GM18526 (cell line): ENCODE measurements around the gene FDX2.

Experiments used
- POLR2A ChIP-seq: IDR thresholded peaks from 3 replicates; pipeline ENCODE4 v1.6.1; 2011; ENCODE audit not compliant: insufficient read length; ENCODE audit errors: extremely low read depth

Gene FDX2

DNA sequence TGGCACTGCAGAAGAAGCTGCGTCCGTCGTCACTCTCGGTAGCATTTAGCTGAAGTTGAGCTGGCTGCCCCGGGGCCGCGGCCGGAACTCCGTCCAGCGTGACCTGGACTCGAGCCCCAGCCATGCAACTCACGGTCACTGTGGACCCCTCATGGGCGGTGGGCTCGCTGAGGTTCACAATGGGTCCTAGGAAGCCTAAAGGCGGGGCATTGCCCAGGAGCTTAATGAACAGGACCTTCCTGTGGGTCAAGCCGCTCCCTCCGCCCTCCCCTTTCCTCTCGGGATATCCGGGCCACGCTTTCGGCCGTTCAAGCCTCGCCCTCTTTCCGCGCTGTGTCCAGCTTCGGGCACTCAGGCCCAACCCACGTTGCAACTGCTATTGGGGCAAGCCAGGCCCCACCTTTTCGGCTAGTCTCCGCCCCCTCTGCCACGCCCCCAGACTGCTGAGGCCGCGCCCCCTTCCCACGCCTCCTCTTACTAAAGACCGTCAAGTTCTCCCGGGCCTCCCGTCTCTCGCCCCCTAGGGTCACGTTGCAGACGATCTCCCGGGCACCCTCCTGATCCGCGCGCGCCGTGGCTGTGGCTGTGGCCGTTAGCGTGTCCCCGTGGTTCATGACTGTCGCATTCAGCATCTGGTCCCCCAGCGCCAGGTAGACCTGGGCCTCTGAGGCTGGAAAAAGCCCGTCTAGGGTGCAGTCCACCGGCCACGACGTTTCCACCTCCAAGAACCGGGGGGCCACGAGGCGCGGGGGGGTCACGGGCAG is 19.0 kb upstream of the FDX2 start:
- no peak for TF ChIP-seq POLR2A

DNA sequence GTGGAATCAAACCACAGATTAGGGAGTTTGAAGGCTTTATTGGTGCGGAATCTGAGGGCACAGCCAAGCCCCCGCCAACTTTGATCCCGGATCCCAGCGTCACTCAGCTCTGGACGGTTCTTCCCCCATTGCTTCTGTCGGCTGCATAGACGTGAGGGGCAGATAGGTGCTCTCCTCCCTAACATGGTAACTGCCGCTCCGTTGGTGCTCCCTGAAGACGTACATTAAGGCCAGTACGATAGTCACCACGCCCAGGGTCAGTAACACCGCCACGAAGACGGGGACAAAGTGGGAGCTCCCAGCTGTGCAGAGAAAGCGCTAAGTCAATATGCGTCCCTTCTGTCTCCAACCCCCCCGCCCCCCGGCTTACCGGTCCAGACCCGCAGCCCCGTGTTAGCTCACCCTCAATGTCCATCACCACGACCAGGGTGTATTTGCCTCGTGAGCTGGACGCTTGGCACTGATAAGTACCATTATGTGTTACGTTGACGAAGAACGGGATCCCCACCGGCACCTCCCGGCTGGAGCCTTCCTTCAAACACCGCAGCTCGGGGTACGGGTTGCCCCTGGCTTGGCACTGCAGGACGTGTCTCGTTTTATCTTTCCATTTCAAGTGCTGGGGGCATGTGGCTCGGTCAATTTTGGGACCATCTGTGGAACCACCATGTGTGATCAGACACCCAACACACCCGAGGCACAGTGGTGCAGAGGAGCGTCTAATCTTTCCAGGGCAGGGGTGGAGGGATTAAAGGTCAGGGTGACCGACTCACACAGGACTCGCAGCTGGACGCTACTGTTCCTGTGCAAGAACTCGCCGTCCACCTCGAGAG is 18.2 kb upstream of the FDX2 start:
- no peak for TF ChIP-seq POLR2A

DNA sequence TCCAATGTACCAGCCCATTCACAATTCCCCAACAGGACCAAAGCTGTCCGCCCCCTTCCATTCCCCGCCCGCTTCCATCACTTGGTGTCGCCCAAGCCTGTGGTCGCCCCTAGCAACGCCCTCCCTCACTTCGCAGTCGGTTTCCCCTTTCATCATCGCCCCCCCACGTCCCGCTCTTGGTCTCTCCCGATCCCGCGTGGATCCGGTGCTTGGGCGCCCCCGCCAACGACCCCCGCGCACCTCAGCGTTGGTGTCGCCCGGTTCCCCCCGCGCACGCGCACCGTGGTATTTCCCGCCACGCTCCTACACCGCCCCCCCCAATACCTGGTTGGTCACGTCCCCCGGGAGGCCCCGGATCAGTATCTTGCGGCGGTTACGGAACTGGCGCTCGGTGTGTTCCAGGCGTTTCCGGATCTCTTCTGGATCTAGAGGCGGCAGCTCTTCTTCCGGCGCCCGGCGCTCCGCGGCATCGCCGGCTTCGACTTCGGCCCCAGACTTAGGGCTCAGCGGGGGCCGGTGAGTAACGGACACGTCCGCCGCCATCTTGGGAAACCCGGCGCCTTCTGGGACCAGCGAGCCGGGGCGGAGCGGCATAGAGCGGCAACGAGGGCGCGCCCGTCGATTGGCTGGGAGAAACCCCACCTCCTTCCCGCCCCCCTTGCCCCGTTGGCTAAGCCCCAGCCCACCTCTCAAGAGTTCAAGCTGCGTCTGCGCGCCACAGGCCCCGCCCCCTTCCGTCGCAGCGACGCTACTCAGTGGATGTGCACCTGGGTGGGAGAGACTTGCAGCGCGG is 17.3 kb upstream of the FDX2 start, which contains the start of gene RAVER1:
Gene RAVER1 (minus strand): TSS at position 565 of the 793 bp plus-strand sequence. CDS start 22 bp downstream, at position 543.
- TF ChIP-seq POLR2A, result peak; percentile 92

DNA sequence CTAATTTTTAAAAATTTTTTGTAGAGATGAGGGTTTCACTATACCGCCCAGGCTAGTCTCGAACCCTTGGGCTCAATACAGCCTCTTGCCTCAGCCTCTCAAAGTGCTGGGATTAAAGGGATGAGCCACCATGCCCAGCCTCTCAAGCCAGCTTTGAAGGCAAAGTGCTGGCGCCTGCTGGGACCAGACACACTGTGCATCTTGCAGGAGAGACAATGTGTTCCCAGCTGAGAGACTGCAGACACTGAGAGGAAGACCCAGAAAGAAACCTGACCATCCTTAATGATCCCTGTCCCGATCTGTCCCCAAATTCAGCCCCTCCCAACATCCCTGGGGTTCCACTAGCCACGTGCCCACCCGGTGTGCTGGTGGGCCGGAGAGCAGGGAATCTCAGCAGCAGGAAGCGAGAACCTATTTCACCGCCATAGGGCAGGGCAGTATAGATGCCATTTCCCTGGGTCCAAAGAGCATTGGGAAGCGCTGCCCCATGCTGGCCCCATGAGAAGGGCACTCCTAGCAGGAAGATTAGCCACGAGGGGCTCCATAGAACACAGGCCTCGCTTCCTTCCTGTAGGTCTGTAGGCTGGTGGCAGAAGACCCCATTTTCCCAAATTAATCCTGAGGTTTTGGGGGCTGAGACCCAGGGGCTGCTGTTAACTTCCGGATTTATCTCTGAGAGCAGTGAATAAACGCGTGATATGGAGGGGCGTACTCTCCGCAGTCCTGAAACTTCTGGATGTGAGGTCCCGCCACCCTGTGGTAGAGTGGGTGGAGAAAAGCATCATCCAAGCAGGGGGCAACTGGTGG is 16.5 kb upstream of the FDX2 start:
- TF ChIP-seq POLR2A, result no peak

DNA sequence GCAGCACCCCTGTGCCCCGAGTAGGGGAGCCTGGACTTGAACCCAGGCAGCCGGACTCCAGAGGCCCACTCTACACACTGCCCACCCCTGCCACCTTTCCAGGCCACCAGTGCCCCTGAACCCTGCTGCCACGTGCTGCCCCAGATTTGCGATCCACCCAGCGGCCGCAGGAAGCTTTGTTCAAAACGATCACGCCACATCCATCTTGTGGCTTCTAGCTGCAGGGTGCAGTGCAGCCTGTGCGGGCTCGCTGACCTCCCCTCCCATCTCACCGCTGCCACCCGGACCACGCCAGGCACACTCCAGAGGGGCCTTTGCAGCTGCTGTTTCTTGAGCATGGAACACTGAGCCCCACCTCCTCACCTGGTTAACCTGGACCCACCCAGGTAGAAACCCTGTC is 13.7 kb upstream of the FDX2 start:
- TF ChIP-seq POLR2A, result no peak

DNA sequence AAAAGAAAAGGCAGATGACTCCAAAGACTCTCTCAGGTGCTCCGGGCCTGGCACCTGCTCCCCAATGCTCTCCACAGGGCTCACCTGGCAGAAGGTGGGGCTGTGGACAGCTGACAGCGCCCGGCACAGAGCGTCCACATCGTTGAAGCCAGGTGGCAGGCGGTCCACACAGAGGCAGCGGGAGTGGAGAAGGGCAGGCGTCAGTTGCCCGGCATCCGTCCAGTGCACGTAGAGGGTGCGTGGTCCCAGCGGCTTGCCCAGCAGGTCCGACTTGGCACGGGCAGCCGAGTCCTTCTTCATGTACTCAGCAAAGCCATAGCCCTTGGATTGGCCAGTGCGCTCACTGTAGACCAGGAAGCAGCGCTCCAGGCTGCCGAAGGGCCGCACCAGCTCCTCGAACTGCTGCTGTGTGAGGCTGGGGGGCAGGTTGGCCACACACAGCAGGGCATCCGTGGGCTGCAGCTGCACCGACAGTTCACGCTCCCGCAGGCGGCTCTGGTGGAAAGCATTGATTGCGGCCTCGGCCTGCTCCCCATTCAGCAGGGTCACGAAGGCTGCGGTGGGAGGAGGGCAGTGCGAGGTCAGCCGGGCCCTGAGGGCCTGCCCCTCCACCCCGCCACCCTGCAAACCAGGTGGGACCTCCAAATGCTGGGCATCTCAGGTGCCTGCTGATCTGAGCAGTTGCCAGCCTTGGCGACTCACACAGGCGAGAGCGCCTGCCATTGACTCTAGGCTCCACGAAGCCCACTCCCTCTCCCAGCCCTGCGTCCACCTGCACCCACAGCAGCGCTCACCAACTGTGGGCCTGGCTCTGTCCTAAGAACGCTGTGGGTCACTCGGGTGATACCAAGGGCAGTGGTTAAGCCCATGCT is 13.0 kb upstream of the FDX2 start:
- no peak for TF ChIP-seq POLR2A

DNA sequence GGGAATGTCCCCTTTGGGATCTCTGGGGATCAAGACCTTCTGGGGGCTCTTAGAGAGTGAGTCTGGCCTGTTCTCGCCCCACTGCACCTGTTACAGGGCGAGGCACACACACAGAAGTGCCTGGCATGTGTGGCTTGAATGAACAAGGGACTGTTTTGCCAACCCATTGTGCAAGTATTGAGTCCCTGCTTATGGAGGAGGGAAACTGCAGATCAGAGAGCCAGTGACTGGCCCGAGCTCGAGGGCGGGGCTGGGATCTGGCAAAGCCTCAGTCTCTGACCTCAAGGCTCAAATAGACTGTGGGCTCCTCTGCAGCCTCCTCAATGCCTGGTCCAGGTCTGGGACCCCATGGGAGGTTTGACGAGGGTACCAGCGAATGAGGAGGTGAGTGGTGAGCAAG is 12.0 kb upstream of the FDX2 start:
- no peak for TF ChIP-seq POLR2A

DNA sequence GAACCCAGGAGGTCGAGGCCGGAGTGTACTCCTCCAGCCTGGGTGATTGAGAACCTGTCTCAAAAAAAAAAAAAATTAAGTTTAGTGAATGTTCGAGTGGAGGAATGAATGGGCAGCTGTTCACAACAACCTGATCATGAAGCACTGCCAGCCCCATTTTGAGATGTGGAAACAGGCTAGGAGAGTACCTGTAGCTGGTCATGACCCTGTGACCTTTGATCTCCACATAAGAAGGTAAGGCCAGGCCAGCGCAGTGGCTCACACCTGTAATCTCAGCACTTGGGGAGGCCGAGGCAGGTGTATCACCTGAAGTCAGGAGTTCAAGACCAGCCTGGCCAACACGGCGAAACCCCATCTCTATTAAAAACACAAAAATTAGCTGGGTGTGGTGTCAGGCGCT is 9.9 kb upstream of the FDX2 start:
- TF ChIP-seq POLR2A, result no peak

DNA sequence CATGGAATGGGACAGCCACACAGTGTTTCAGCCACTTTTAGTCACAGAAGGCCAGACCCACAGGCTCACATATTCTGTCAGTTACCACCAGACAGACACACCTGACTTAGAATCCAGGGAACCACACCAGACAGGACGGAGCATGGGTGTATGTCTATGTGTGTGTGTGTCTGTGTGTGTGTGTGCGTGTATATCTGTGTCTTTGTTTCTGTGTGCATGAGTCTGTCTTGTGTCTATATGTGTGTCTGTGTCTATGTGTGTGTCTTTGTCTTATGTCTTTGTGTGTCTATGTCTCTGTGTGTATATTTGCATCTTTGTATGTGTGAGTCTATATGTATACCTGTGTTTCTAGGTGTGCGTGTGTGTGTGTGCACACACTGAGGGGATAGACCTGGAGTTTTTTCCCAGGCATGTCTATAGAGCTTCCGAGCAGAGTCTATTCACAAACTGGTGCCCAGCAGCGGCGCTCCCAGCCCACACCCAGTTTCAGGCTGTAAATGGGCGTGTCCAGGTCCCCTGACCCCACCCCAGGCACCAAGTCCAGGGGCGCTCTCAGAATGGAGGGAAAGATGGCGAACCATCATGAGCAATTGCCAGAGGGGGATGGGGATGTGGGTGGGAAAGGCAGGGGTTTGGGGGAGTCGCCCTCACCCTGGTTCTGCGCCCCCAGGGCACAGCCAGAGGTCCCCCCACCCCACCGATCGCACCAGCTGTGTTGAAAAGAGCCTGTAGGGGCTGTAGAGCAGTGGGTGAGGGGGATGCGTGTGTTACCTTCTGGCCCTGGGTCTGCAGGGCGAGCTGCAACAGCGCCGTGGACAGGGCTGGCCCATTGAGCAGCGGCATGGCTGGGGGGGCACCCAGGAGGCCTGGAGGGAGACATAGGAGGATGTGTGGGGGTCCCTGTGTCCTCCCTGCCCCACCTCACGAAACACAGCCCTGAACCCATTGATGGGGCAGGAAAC is 6.3 kb upstream of the FDX2 start:
- no peak for TF ChIP-seq POLR2A

DNA sequence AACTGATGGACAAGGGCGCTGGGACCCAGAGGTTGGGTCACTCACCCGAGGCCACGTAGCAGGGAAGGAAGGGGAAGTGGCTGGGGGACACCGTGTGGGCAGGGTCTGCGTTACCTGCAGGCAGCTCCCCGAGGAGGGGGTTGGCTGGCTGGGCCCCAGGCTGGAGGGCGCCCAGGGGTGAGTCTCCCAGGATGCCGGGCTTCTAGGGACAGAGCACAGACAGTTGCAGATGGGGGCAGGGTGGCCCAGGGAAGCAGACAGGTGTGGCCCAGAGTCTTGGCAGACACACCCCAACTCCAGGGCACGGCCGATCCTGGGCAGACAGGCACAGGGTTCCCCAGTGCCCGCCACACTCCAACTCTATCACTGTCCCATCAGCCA is 5.6 kb upstream of the FDX2 start:
- no peak for TF ChIP-seq POLR2A

DNA sequence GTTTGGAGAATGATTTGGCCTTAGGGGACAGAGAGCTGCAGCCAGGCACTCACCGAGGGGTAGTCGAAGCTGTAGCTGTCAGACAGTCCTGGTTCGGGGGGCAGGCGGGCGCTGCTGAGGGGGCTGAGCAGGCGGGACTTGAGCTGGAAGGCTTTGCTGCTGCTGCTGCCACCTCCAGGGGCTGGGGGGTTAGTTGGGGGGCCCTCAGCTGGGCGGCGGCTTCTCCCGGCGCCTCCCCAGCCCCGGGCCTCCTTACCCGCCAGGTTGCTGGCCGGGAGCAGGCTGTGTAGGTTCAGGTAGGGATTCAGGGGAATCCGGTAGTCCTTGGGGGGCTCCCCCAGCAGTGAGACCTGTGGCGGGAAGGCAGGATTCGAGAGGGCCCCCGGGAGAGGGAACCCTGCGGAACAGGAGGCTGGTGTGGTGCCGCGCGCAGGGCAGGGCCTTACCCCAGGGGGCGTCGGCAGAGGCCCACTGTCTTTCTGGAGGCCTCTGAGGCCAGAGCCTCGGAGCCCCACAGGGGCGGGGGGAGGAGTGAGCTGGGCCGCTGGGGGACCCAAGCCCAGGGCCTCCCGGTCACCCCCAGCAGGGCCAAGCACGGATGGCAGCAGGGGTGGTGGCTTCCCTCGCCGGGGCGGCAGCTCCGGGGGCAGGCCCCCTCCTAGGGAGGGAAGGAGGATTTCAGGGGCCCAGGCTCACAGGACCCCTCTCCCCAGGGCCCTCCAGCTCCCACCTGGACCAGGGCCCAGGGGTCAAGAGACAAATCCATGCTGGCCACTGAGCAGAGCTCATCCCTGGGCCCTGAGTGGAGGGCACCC is 5.0 kb upstream of the FDX2 start:
- no peak for TF ChIP-seq POLR2A

DNA sequence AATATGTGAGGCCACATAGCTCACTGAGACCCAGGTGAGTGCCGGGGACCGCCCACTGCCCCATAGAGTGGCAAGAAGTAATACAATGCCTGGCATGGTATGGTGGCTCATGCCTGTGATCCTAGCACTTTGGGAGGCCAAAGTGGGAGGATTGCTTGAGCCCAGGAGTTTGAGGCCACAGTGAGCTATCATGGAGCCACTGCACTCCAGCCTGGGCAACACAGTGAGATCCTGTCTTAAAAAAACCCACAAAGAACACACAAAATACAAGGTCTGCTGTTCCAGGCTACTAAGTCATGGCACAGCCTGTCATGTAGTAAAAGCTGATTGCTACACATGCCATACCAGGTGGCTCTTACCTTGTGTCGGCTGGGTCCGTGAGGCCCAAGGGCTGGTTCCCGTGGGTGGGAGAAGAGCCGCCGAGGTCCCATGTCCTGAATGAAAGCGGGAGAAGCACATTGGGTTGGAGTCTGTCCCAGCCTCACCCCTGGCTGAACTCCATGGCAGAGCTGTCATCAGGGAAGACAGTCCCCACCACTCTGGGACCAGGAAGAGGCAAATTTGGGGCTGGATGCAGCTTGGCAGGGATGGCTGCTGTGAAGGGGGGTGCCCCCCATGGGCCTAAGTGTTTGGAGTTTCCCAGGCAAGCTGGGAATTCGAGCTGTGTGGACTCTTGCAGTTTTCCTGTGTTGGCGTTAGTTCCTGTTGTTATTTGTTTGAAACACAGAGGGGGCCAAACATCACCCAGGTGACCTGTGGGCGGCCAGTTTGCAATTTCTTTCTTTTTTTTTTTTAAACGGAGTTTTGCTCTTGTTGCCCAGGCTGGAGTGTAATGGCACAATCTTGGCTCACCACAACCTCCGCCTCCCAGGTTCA is 3.2 kb upstream of the FDX2 start:
- no peak for TF ChIP-seq POLR2A
